ENCODE data around the gene CPSF3. TPM values are rescaled to one million over a fixed set of nuclear protein-coding genes. Genes with fewer than 3 reads are reported as not detected.

The CPSF3 gene
- total and polyA plus RNA-seq, 2 of the 4 experiments (the other 2 are of a cell fraction): 29.2 to 64.5 TPM

- Histone ChIP-seq H2BK20ac (ENCODE audit: low read depth, low read length) (peak overlapping the region; percentile 32; the same call in 1 of the 2 replicates), H3K14ac (replicated peaks; ENCODE audit: low read depth, low read length) (no peak overlapping the region; the same call in 1 of the 2 replicates), H3K18ac (ENCODE audit: low read depth, low read length) (no peak overlapping the region), H3K27me3 (ENCODE audit: control insufficient read depth, insufficient read depth, low read length) (no peaks in the 10 kb centered on the region), H2AK9ac (replicated peaks; ENCODE audit: low read depth, low read length, poor library complexity) (no peak overlapping the region), H3K4me3 (ENCODE audit: insufficient read depth, low read depth, low read length) (no peak overlapping the region), H4K8ac (ENCODE audit: low read depth in 2 of 2, low read length in 2 of 2) (no peak overlapping the region), H4K20me1 (ENCODE audit: insufficient read depth, low read length) (no peaks in the 10 kb centered on the region), H3K36me3 (ENCODE audit: control insufficient read depth, insufficient read depth, low read length) (peaks cover 16% of the 10 kb centered on the region), H3K4ac (ENCODE audit: low read depth, low read length) (peak overlapping the region; percentile 64), H2AK5ac (ENCODE audit: low read depth, low read length) (peak overlapping the region; percentile 32; the same call in 1 of the 2 replicates), H2BK15ac (ENCODE audit: low read depth, low read length) (no peak overlapping the region), H3K56ac (ENCODE audit: extremely low read depth, insufficient read depth, low read length) (no peak overlapping the region), H3K9ac (ENCODE audit: low read depth, low read length) (no peak overlapping the region), H2BK120ac (ENCODE audit: low read depth, low read length) (no peak overlapping the region; the same call in 1 of the 2 replicates), H3K23ac (ENCODE audit: low read depth, low read length) (peak overlapping the region; percentile 42; the same call in 1 of the 2 replicates), H4K91ac (ENCODE audit: insufficient read depth, low read depth, low read length) (no peak overlapping the region), H3K79me1 (ENCODE audit: low read depth in 1 of 2, low read length in 2 of 2) (peaks cover 7 to 21% of the 10 kb centered on the region in 2 experiments; a peak in 3 of 4 replicates), H3K27ac (ENCODE audit: insufficient read depth, low read length) (no peak overlapping the region), H4K5ac (ENCODE audit: low read depth, low read length) (no peak overlapping the region), H3K4me1 (ENCODE audit: control insufficient read depth, insufficient read depth, low read length) (peaks cover 5% of the 10 kb centered on the region; the same call in 1 of the 2 replicates), H3K9me3 (ENCODE audit: control insufficient read depth, insufficient read depth, low read length) (no peaks in the 10 kb centered on the region), H2AFZ (replicated peaks; ENCODE audit: low read length, poor library complexity) (no peak overlapping the region), H3K4me2 (ENCODE audit: low read depth, low read length) (no peak overlapping the region), H3K9me1 (ENCODE audit: insufficient read depth, low read length) (peaks cover 10% of the 10 kb centered on the region), H2BK5ac (ENCODE audit: low read depth, low read length, poor library complexity, severe bottlenecking) (no peak overlapping the region)
- POLR2A ChIA-PET (ENCODE audit: unreplicated experiment): no interaction called here
- ATAC-seq (ENCODE audit: low read depth) (no peak), DNase-seq (no peak)
- dilution Hi-C loops (cut with HindIII; ENCODE audit: low sequenced_read_pairs, unreplicated experiment): no loop called here
- 100% methylated on average over 1 of the region's 5 CpGs; no CpG with 5 or more reads in 1 of the 2 experiments for WGBS, 2 experiments (ENCODE audit: extremely low coverage in 2 of 2, insufficient read length in 1 of 2)
- no TSS peak for BruUV-seq (replicated peaks)
- intact Hi-C loops (cut with micrococcal nuclease): no loop called here
- CTCF ChIA-PET: no interaction called here
- TF ChIP-seq POLR2A (IDR thresholded peaks at IDR 0.05; ENCODE audit: low read depth, low read length) (no peak), RFX5 (IDR thresholded peaks at IDR 0.05; ENCODE audit: low read depth, low read length) (no peak), NFE2L2 (IDR thresholded peaks at IDR 0.05; ENCODE audit: low read depth, low read length) (no peak), FOS (IDR thresholded peaks at IDR 0.05; ENCODE audit: low read depth, low read length) (no peak), RAD21 (IDR thresholded peaks at IDR 0.05; ENCODE audit: low read length) (no peak), RCOR1 (IDR thresholded peaks at IDR 0.05; ENCODE audit: insufficient replicate concordance, low read length) (no peak), MXI1 (IDR thresholded peaks at IDR 0.05; ENCODE audit: borderline replicate concordance, low read depth, low read length) (no peak), MAFK (IDR thresholded peaks at IDR 0.05; ENCODE audit: low read depth, low read length) (no peak)
- TF ChIP-seq, protein P1, sequence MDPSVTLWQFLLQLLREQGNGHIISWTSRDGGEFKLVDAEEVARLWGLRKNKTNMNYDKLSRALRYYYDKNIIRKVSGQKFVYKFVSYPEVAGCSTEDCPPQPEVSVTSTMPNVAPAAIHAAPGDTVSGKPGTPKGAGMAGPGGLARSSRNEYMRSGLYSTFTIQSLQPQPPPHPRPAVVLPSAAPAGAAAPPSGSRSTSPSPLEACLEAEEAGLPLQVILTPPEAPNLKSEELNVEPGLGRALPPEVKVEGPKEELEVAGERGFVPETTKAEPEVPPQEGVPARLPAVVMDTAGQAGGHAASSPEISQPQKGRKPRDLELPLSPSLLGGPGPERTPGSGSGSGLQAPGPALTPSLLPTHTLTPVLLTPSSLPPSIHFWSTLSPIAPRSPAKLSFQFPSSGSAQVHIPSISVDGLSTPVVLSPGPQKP (IDR thresholded peaks at IDR 0.05; ENCODE audit: borderline replicate concordance, low read depth, low read length): no peak
- in situ Hi-C loops (cut with MboI; ENCODE audit: low sequenced_read_pairs): no loop called here
Measured at GRCh38 chr2:9462313-9462712, 38.9 kb downstream of the CPSF3 start.

Data from IMR-90 (cell line).